ENCODE results near the gene DHX36.

DNA sequence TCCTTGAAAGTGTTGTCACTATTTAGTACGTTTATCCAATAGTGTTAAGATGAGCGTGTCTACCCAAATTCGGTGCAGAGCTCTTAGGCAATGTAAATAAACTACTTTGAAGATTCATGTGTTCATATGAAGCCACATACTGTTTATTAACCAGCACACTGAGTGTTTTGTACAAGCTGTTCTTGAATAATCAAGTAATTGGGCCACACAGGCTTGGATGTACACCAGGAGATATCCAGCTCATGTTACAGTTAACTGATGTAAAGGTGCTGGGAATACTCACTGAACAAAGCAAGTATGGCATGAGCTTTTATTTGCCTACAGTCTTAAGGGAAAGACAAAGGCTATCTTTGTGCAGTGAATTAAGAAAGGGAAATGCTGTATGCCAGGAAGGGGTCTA is 632 bp upstream of the DHX36 start:
- TF ChIP-seq CTCF (IDR thresholded peaks at IDR 0.05) (no peak), POLR2AphosphoS5 (IDR thresholded peaks at IDR 0.05; ENCODE audit: insufficient read depth in 1 of 2, low read depth in 1 of 2) (no peak), POLR2A (IDR thresholded peaks at IDR 0.05) (no peak)

All from vagina (tissue), 2 donors.